Measurements from ENCODE around the gene PLGRKT.
A peak's percentile ranks its signal among the peaks of the same experiment; 100 is the strongest.
"Not testable (repeated sequence)": the region's sequence is repeated elsewhere in the genome, so short reads cannot be mapped to it uniquely, and the experiment has no call there.

The PLGRKT gene
- total RNA-seq = 12.9 to 22.4 (median 13.9) reads per million in 3 experiments

- DNase-seq = peak; percentile 91
These were observed at the start of gene PLGRKT for GRCh38 chr9:5437254-5438216. TSS of gene PLGRKT (minus strand) at chr9:5437925. CDS start at chr9:5431977, 5,948 bp downstream.

- DNase-seq = no peak
These were observed 49.3 kb upstream of the PLGRKT start for GRCh38 chr9:5486988-5487387.

- DNase-seq = no peak
These were observed 47.8 kb upstream of the PLGRKT start for GRCh38 chr9:5485378-5486085.

- no peak for DNase-seq
These were observed 45.6 kb upstream of the PLGRKT start for GRCh38 chr9:5483306-5483705.

- no peak for DNase-seq
These were observed 44.5 kb upstream of the PLGRKT start for GRCh38 chr9:5482194-5482593.

GRCh38 chr9:5481322-5482040 is 43.8 kb upstream of the PLGRKT start:
- DNase-seq = no peak

- no peak for DNase-seq
These were observed 43.2 kb upstream of the PLGRKT start for GRCh38 chr9:5480919-5481318.

GRCh38 chr9:5479994-5480694 is 42.4 kb upstream of the PLGRKT start:
- no peak for DNase-seq

- no peak for DNase-seq
These were observed 40.5 kb upstream of the PLGRKT start for GRCh38 chr9:5478206-5478605.

GRCh38 chr9:5475611-5476010 is 37.9 kb upstream of the PLGRKT start:
- not testable (repeated sequence) for DNase-seq

GRCh38 chr9:5470816-5471215 is 33.1 kb upstream of the PLGRKT start:
- no peak for DNase-seq

GRCh38 chr9:5470122-5470521 is 32.4 kb upstream of the PLGRKT start:
- no peak for DNase-seq

GRCh38 chr9:5468850-5469249 is 31.1 kb upstream of the PLGRKT start:
- no peak for DNase-seq

- DNase-seq = no peak
These were observed 29.0 kb upstream of the PLGRKT start for GRCh38 chr9:5466766-5467165.

GRCh38 chr9:5466005-5466404 is 28.3 kb upstream of the PLGRKT start:
- no peak for DNase-seq

GRCh38 chr9:5464831-5465330 is 27.2 kb upstream of the PLGRKT start:
- not testable (repeated sequence) for DNase-seq

- no peak for DNase-seq
These were observed 22.4 kb upstream of the PLGRKT start for GRCh38 chr9:5460157-5460556.

- DNase-seq = no peak
These were observed 21.6 kb upstream of the PLGRKT start for GRCh38 chr9:5459289-5459829.

GRCh38 chr9:5455181-5455580 is 17.5 kb upstream of the PLGRKT start:
- no peak for DNase-seq

- DNase-seq = no peak
These were observed 15.9 kb upstream of the PLGRKT start for GRCh38 chr9:5453673-5454072.

GRCh38 chr9:5453004-5453403 is 15.3 kb upstream of the PLGRKT start:
- no peak for DNase-seq

- DNase-seq = no peak
These were observed 14.5 kb upstream of the PLGRKT start for GRCh38 chr9:5452286-5452609.

All from central memory CD4-positive, alpha-beta T cell (primary cell).